Measurements from ENCODE around the gene MYL4.
"Not testable (repeated sequence)": the region's sequence is repeated elsewhere in the genome, so short reads cannot be mapped to it uniquely, and the experiment has no call there.

The MYL4 gene

GRCh38 chr17:47208744-47209488 is at the start of gene MYL4:
Gene MYL4, plus strand, starts transcription at chr17:47209348. Its CDS starts 75 bp downstream, at chr17:47209423.
- peak; percentile 83 for DNase-seq

- DNase-seq: no peak
Observed at GRCh38 chr17:47162013-47162622, 47.0 kb upstream of the MYL4 start.

- DNase-seq: no peak
Observed at GRCh38 chr17:47164263-47164662, 44.9 kb upstream of the MYL4 start.

- DNase-seq: no peak
Observed at GRCh38 chr17:47165137-47165536, 44.0 kb upstream of the MYL4 start.

GRCh38 chr17:47166854-47167253 is 42.3 kb upstream of the MYL4 start:
- not testable (repeated sequence) for DNase-seq

GRCh38 chr17:47168896-47169295 is 40.3 kb upstream of the MYL4 start:
- not testable (repeated sequence) for DNase-seq

GRCh38 chr17:47170710-47171109 is 38.4 kb upstream of the MYL4 start:
- no peak for DNase-seq

- no peak for DNase-seq
Observed at GRCh38 chr17:47172696-47173565, 36.2 kb upstream of the MYL4 start.

- not testable (repeated sequence) for DNase-seq
Observed at GRCh38 chr17:47174823-47175222, 34.3 kb upstream of the MYL4 start.

GRCh38 chr17:47176389-47176826 is 32.7 kb upstream of the MYL4 start:
- no peak for DNase-seq

GRCh38 chr17:47177261-47177660 is 31.9 kb upstream of the MYL4 start:
- DNase-seq: no peak

- no peak for DNase-seq
Observed at GRCh38 chr17:47179141-47179540, 30.0 kb upstream of the MYL4 start.

- DNase-seq: no peak
Observed at GRCh38 chr17:47180337-47180736, 28.8 kb upstream of the MYL4 start.

- not testable (repeated sequence) for DNase-seq
Observed at GRCh38 chr17:47180988-47181387, 28.2 kb upstream of the MYL4 start.

GRCh38 chr17:47184681-47185080 is 24.5 kb upstream of the MYL4 start:
- no peak for DNase-seq

- peak; percentile 71 for DNase-seq
Observed at GRCh38 chr17:47188271-47188875, 20.8 kb upstream of the MYL4 start.

- peak; percentile 100 for DNase-seq
Observed at GRCh38 chr17:47188876-47189731, 20.0 kb upstream of the MYL4 start, which contains the start of gene CDC27. Gene CDC27, minus strand, starts transcription at chr17:47189295. Its CDS starts 123 bp downstream, at chr17:47189172.

- DNase-seq: no peak
Observed at GRCh38 chr17:47189732-47190237, 19.4 kb upstream of the MYL4 start.

GRCh38 chr17:47190243-47190642 is 18.9 kb upstream of the MYL4 start:
- no peak for DNase-seq

GRCh38 chr17:47190770-47191169 is 18.4 kb upstream of the MYL4 start:
- no peak for DNase-seq

- DNase-seq: peak; percentile 45
Observed at GRCh38 chr17:47192554-47192953, 16.6 kb upstream of the MYL4 start.
